ENCODE data around the gene FIBP.
"Not testable (repeated sequence)": the region's sequence is repeated elsewhere in the genome, so short reads cannot be mapped to it uniquely, and the experiment has no call there.

Gene FIBP

DNA sequence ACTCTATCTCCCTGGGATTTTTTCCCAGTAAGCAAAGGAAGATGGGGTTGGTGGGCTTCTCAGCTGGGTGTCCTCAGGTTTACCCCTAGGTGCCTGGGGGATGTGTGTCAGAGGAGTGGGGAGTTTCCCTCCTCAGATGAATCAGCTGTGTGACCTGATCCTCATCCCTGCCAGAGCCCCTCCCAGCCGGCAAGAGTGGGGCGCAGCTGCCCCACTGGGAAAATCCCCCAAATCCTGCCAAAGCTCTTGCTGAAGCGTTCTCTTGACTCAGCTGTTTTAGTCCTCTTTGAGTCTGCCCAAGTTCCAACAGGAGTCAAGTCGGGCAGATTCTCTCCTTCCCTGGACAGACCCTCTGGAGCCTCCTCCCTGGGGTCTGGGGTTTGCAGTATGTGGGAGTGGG is 24.6 kb upstream of the FIBP start:
- no peak for DNase-seq (ENCODE audit: low read depth)

- peak; percentile 97 for DNase-seq (ENCODE audit: low read depth)
Observed at GRCh38 chr11:65911682-65912568, 23.7 kb upstream of the FIBP start.

- DNase-seq (ENCODE audit: low read depth): no peak
Observed at GRCh38 chr11:65907878-65908277, 19.6 kb upstream of the FIBP start.

GRCh38 chr11:65906602-65907001 is 18.3 kb upstream of the FIBP start:
- DNase-seq (ENCODE audit: low read depth): no peak

GRCh38 chr11:65903715-65904114 is 15.4 kb upstream of the FIBP start:
- DNase-seq (ENCODE audit: low read depth): no peak

- peak; percentile 90 for DNase-seq (ENCODE audit: low read depth)
Observed at GRCh38 chr11:65903068-65903481, 14.8 kb upstream of the FIBP start.

- DNase-seq (ENCODE audit: low read depth): no peak
Observed at GRCh38 chr11:65900899-65901180, 12.6 kb upstream of the FIBP start.

GRCh38 chr11:65900125-65900898 is 12.0 kb upstream of the FIBP start, which contains the start of gene FOSL1:
Gene FOSL1 (minus strand): TSS chr11:65900388. CDS start chr11:65900339, 49 bp downstream.
- peak; percentile 92 for DNase-seq (ENCODE audit: low read depth)

DNA sequence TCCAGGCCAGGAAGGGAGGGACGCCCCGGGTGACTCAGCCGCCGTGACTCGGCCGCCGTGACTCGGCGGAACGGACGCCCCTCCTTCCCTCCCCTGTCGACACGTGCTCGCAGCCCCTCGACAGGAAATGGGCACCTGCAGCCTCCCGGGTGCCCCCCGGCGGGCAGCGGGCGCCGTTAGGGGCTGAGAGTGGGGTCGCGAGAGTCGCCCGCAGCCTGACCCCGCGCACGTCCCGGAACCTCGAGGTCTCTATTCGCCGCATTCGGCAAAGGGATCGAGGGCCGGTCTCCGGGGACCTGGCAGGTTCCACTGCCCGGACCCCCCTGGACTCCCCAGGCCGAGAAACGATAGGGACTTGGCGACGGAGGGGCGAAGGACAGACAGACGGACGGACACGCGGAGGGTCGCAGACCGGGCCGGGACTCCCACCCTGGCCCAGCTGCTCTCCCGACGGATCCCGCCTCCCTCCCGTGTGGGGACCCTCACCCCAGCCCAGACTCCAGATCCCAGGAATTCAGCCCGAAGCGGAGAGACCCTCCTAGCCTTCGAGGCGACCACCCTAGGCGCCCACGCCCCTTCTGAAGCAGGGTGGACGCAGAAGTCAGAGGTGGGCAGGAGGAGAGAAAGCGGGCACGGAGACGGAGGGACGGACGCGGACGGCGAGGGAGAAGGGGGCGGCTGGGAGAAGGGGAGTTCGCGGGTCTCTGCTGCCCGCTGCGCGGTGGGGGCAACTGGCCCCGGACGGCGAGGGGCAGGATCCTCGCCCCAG is 11.3 kb upstream of the FIBP start:
- no peak for DNase-seq (ENCODE audit: low read depth)

DNA sequence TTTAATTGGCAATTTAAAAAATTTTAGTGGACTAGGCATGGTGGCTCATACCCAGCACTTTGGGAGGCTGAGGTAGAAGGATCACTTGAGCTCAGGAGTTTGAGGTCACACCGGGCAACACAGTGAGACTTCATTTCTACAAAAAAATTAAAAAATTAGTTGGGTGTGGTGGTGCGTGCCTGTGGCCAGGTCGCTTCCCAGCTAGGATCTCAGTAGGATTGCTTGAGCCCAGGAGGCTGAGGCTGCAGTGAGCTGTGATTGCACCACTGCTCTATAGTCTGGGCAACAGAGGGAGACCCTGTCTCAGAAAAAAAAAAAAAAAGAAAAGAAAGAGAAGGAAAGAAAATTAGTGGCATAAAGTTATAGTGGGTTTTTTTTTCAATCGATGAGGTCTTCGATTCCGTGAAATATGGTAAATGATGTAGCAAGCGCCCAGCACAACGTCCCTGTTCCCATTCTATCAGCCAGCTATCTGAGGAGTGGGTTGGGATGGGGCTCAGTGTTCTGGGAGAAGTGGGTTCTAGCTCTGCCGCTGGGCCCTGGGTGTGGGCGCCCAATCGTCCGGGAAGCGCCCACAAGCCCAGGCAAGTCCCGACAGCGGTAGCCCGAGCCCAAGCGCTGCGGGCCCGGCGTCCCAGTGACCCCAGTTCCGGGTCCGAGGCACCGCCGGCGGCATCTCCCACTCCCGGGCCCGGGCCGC is 10.5 kb upstream of the FIBP start:
- no peak for DNase-seq (ENCODE audit: low read depth)

DNA sequence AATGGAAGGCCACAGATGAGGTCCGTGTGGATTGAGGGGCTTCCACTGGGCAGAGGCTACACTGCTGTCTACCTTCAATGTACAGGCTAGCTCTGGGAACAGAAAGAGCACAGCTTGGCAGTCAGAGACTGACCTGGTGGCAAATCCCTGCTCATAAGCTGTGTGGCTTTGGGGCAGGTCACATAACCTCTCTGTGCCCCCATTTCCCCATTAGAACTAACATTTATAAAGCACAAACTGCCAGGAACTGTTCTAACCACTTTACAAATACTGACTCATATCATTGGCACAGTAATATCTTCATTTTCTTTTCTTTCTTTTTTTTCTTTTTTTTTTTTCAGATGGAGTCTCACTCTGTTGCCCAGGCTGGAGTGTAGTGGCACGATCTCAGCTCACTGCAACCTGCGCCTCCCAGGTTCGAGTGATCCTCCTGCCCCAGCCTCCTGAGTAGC is 8.8 kb upstream of the FIBP start:
- no peak for DNase-seq (ENCODE audit: low read depth)

DNA sequence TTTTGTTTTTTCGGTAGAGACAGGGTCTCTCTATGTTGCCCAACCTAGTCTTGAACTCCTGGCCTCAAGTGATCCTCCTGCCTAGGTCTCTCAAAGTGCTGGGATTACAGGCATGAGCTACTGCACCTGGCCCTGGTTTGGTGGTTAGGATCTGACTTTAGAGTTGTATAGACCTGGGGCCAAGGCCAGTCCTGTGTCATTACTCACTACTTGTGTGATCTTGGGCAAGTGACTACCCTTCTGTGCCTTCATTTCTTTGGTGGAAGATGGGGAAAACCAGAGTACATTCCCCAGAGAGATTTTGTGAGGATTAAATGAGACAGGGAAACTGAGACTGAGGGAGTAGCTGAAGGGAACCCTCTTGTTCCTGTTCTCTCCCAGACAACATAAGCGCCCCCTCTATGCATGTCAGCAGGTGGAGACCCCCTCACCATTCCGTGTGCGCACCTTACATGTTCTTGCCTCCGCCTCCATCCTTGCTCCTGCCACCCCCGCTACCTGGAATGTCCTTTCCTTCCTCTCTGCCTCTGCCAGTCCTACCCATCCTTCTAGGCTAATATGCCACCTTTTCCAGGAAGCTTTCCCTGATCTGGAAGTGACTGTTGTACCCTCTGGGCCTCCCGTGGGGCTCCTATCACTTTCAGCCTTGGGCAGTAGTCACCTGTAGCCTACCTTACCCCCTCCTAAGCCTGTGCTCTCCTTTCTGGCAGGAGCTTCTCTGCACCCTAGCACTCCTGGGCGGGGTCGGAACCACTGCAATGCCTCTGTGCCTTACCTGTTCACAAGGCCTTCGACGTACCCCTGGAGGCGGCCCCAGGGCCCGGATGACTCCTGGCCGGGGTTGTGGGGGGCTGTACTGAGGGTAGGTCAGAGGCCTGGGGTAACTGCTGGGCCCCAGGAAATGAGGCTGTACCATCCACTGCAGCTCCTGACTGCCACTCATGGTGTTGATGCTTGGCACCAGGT is 8.0 kb upstream of the FIBP start:
- no peak for DNase-seq (ENCODE audit: low read depth)

- DNase-seq (ENCODE audit: low read depth): no peak
Observed at GRCh38 chr11:65895482-65895981, 7.3 kb upstream of the FIBP start.

DNA sequence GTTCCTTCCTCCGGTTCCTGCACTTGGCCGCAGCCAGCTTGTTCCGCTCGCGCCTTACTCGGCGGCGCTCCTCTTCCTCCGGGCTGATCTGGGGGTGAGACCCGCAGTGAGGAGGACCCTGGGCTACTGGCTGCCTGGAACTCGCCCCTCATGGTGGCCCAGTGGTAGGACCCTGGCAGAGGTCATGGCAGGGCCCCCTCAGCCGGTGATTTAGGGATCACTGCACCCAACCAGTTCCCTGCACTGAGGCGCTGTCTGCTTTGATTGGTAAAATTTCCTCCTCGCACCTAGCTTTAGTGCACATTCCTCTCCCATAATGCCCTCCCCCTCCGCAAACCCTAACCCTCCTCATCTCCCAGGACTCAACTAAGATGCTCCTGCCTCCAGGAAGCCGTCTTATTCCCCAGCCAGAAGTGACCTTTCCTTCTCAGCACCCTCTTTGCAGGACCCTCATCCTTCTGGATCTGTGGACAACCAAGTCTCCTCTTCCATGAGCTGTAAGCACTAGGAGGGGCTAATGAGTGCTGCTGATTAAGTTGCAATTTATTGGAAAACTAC is 5.8 kb upstream of the FIBP start:
- no peak for DNase-seq (ENCODE audit: low read depth)

DNA sequence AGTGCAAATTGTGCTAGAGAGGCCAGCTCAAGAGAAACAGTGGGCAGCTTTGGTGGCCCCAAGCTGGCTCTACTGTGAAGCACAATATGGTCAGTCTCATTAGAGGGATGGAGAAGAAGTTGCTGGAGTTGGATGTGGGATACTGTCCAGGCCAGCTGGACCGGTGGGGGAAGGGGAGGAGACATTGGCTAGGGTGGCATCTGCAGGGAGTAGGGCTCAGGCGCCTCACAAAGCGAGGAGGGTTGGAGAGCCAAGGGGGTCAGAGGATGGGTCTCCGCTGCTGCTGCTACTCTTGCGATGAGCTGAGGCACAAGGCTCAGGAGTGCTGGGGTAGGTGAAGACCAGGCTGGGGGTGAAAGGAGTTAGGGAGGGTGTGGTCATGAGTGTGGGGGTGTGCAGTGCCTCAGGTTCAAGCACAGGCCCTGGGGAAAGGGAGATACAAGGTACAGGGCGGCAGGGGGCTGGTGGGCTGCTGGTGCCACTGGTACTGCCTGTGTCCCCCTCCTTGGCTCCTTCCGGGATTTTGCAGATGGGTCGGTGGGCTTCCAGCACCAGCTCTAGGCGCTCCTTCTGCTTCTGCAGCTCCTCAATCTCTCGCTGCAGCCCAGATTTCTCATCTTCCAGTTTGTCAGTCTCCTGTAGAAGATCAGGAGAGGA is 4.5 kb upstream of the FIBP start:
- DNase-seq (ENCODE audit: low read depth): no peak

GRCh38 chr11:65892137-65892540 is 3.9 kb upstream of the FIBP start:
- not testable (repeated sequence) for DNase-seq (ENCODE audit: low read depth)

DNA sequence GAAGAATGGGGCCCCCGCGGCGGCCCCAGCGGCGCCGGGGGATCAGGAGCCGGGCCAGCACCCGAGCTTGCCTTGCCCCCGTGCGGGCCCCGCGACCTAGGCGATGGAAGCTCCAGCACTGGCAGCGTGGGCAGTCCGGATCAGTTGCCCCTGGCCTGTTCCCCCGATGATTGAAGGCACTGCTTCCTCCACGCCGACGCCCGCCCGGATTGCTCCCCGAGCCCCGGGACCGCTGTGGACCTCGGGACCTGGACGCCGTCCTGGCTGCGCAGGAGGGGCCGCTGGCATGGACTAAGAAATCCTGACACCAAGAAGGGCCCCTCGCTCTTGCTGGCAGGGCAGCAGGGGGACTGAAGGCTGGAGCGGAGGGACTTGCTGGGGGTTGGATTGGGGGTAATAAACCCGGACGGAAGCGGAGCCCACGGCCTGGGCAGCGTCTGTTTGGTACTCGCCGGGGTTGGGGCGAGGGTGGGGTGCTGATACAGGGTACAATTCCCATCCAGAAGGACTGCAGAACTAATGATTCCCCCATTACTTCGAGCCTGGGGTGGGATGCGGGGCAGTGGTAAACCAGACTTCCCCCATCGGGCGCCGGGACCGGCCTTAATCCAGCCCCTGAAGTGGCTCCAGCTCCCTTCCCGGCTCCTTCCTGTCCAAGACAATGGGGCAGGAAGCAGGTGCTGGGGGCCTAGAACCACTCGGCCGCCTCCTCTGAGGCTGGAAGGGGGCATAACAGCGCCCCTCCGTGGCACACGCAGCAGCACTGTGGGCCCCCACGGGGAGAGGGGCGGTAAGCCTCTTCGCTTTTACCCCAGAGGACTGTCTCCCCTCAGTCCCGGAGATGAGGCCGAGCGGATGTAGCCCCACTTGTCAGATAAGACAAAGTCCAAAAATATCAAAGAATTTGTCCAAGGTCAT is 3.2 kb upstream of the FIBP start:
- DNase-seq (ENCODE audit: low read depth): no peak

Data from HS-5 (cell line).